Heart left ventricle (tissue), 16 donors: ENCODE measurements around the gene SLC8B1. TPM values are rescaled to one million over a fixed set of nuclear protein-coding genes. Genes with fewer than 3 reads are reported as not detected.

Experiments used
- ATAC-seq, 4 donors: fragments of 200-7000 bp; cut with Tn5 transposase; one replicate each; pipeline ENCODE4 v1.9.1; 2020 to 2022; ENCODE audit warnings: moderate library complexity in 4 of 4, mild to moderate bottlenecking in 3 of 4, moderate number of reproducible peaks in 1 of 4
- DNase-seq, 5 donors: peaks; one replicate each; pipeline ENCODE4 v3.0.0-alpha.2; 2020
- H3K27ac ChIP-seq, 12 donors: fragments of 200-600 bp; sonication (generic) in 4 of 12; one replicate each; pipeline versions ENCODE4 v1.5.0 to v1.8.0; 2016 to 2022; ENCODE audit warnings: mild to moderate bottlenecking in 2 of 12
- H3K27me3 ChIP-seq, 9 donors: fragments of 200-600 bp; sonication (generic) in 2 of 9; one replicate each; pipeline versions ENCODE4 v1.5.1 to v1.8.0; 2016 to 2022; ENCODE audit warnings: mild to moderate bottlenecking in 3 of 9
- H3K36me3 ChIP-seq, 9 donors: fragments of 200-600 bp; sonication (generic) in 2 of 9; one replicate each; pipeline versions ENCODE4 v1.5.0 to v1.8.0; 2018 to 2022; ENCODE audit warnings: mild to moderate bottlenecking in 2 of 9
- H3K4me1 ChIP-seq, 12 donors: fragments of 200-600 bp; sonication (generic) in 4 of 12; one replicate each; pipeline versions ENCODE4 v1.5.0 to v1.8.0; 2016 to 2022; ENCODE audit warnings: mild to moderate bottlenecking in 3 of 12
- H3K4me3 ChIP-seq, 12 donors: fragments of 200-600 bp; sonication (generic) in 4 of 12; one replicate each; pipeline versions ENCODE4 v1.5.0 to v1.8.0; 2017 to 2022; ENCODE audit warnings: mild to moderate bottlenecking in 9 of 12, moderate library complexity in 4 of 12
- H3K9me3 ChIP-seq, 12 donors: fragments of 200-600 bp; sonication (generic) in 4 of 12; one replicate each; pipeline versions ENCODE4 v1.5.0 to v1.8.0; 2016 to 2022; ENCODE audit warnings: mild to moderate bottlenecking in 1 of 12
- POLR2A ChIP-seq, 2 donors: fragments of 450-650 bp; IDR thresholded peaks; one replicate each; pipeline ENCODE4 v1.6.1; 2017; ENCODE audit warnings: antibody characterized with exemption in 2 of 2, mild to moderate bottlenecking in 2 of 2, moderate library complexity in 2 of 2
- WGBS, 4 donors: extraction: QIAGEN DNeasy Blood & Tissue Kit in 2 of 4; methylation state at CpG; one replicate each; pipeline versions ENCODE4 v1.1.5 to v1.1.7; 2013 to 2018; 5-methylcytosine and 5-hydroxymethylcytosine counted together
- intact Hi-C, 10 donors: fragments of 100-400 bp; cut with DNase I; formaldehyde crosslinking; loops; one replicate each; pipeline versions ENCODE4 v1.11.1 to v1.14.2; 2022
- long read RNA-seq, 3 donors: library from polyadenylated mRNA; unstranded; transcript quantifications; one replicate each; pipeline ENCODE4 v2.0.0, GENCODE V29; 2020 to 2021
- polyA plus RNA-seq, 2 donors: library from polyadenylated mRNA; stranded (reverse); fragments of 200-250 nt; gene quantifications; one replicate each; pipeline ENCODE4 v1.2.3, GENCODE V29; 2013
- total RNA-seq, 9 donors: library from RNA; depleted of rRNA in 2 of 9; stranded (reverse); fragments of >200 nt in 2 of 9; fragmentation: NEBNext Ultra II Directional in 3 of 9; extraction: Animal tissue kit (Norgen Biotek cat#: 25700) in 3 of 9; gene quantifications; one replicate each; pipeline versions ENCODE4 v1.1.0 to v1.2.4, GENCODE V29; 2016 to 2023
- TF ChIP-seq, protein P1 (sequence below), 12 donors: fragments of 200-600 bp; sonication (generic) in 4 of 12; IDR thresholded peaks; one replicate each; pipeline versions ENCODE4 v1.5.0 to v1.8.0; 2018 to 2022; ENCODE audit warnings: antibody characterized with exemption in 12 of 12, mild to moderate bottlenecking in 5 of 12
- donor health status: ischemic (EF 13 %, LVEDD 7.1; RV severe dilation, severe dysfunction).
- donor health status: healthy with polysubstance abuse.
- donor health status: DM: no; HTN: yes; CAD: no.
- donor health status: DM: no; HTN: no; CAD: no.
- donor health status: ischemic (EF 25% LVEDD 6.9; RV normal size, moderate dysfunction).
- donor health status: ischemic (EF 25% LVEDD 5.7; RV mildly dilated, moderate dysfunction).
- donor health status: healthy.
- donor health status: DM: yes; HTN: yes; CAD: no.
- donor health status: ischemic (EF 35%, LVEDD 5.7; RV mildly dilated, moderate dysfunction).
- donor health status: nonischemic (EF 11% LVEDD 7.7; RV severe dilation, severe dysfunction).
- donor health status: DM: yes; HTN: yes; CAD: no.
- donor health status: PGD.
- donor health status: ischemic (EF 29% LVEDD 5.4; RV normal size, mild dysfunction).
- donor health status: nonischemic (EF 23%, LVEDD 6.1; RV moderate dilation, normal function).

The SLC8B1 gene
- total RNA-seq (10 to 100 TPM in 8 of 9 donors, 1 to 10 TPM in 1; 9.7 to 33.2 (median 12.3) TPM), polyA plus RNA-seq (1 to 10 TPM; 8.8 to 8.9 TPM)
- long read RNA-seq, donor 1, partial matches to known transcripts: 6 of 7 reads
- long read RNA-seq, donor 1, other reads (novel, unspliced or antisense): 1 of 7 reads
- long read RNA-seq, donor 2, partial matches to known transcripts: 23 of 32 reads
- long read RNA-seq, donor 2, other reads (novel, unspliced or antisense): 8 of 32 reads
- long read RNA-seq, donor 3, partial matches to known transcripts: 7 of 12 reads
- long read RNA-seq, donor 3, other reads (novel, unspliced or antisense): 4 of 12 reads

- peak within 1 kb of the TSS; percentile 55 to 98 (median 78) for H3K4me3 ChIP-seq
- peak in 1 of 2 donors; percentile 97 for TF ChIP-seq POLR2A (IDR thresholded peaks at IDR 0.05)
- TF ChIP-seq, protein P1, sequence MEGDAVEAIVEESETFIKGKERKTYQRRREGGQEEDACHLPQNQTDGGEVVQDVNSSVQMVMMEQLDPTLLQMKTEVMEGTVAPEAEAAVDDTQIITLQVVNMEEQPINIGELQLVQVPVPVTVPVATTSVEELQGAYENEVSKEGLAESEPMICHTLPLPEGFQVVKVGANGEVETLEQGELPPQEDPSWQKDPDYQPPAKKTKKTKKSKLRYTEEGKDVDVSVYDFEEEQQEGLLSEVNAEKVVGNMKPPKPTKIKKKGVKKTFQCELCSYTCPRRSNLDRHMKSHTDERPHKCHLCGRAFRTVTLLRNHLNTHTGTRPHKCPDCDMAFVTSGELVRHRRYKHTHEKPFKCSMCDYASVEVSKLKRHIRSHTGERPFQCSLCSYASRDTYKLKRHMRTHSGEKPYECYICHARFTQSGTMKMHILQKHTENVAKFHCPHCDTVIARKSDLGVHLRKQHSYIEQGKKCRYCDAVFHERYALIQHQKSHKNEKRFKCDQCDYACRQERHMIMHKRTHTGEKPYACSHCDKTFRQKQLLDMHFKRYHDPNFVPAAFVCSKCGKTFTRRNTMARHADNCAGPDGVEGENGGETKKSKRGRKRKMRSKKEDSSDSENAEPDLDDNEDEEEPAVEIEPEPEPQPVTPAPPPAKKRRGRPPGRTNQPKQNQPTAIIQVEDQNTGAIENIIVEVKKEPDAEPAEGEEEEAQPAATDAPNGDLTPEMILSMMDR (IDR thresholded peaks at IDR 0.05): no peak
- ATAC-seq (peak; percentile 95 to 100 (median 100)), DNase-seq (peak; percentile 88 to 96 (median 92))
- H3K27me3 ChIP-seq: no peaks in the 10 kb centered on the region
- 1% methylated on average over 29 to 62 of the region's 62 CpGs for WGBS, 4 donors
- peaks cover 0 to 27% (median 21%) of the 10 kb centered on the region in 9 donors for H3K36me3 ChIP-seq
- H3K27ac ChIP-seq: peak within 1 kb of the TSS in 11 of 12 donors; percentile 59 to 94 (median 76)
- intact Hi-C loops: loop anchor here in 4 of 10 donors (1.0 to 2.0 kb wide), 2 partner anchors 23 to 24 kb away; partner anchors contain the start of gene PLBD2 (in 4 of the 4)
- H3K9me3 ChIP-seq: no peaks in the 10 kb centered on the region
- peaks cover 0 to 33% (median 16%) of the 10 kb centered on the region in 12 donors for H3K4me1 ChIP-seq
Measured at GRCh38 chr12:113334786-113335539, at the start of gene SLC8B1. SLC8B1 (minus strand) TSS chr12:113335109; CDS start chr12:113332878, 2,231 bp downstream.

DNA sequence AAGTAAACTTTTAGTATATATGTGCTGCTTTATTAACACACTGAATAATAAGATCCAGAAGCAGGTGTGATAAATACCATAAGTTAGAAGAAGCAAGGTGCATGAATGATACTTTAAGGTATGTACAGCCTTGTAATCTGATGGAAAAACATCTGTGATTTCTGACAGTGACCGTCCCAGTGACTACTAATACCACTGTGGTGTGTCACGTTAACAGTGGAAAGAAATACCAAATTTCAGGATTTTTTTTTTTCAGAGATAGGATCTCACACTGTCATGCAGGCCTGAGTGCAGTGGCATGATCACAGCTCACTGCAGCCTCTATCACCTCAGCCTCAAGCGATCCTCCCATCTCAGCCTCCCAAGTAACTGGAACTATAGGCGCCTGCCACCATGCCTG, 47.3 kb upstream of the SLC8B1 start:
- Histone ChIP-seq H3K4me1 (no peaks in the 10 kb centered on the region), H3K36me3 (peaks cover 0 to 94% (median 72%) of the 10 kb centered on the region in 9 donors), H3K27me3 (no peaks in the 10 kb centered on the region), H3K4me3 (no peak overlapping the region), H3K9me3 (no peaks in the 10 kb centered on the region), H3K27ac (no peak overlapping the region)
- DNase-seq (no peak), ATAC-seq (no peak)
- intact Hi-C loops: no loop called here
- no peak for TF ChIP-seq POLR2A (IDR thresholded peaks at IDR 0.05)
- TF ChIP-seq, protein P1 (IDR thresholded peaks at IDR 0.05): no peak
- 94 to 97% (median 97%) methylated on average over 4 of the region's 4 CpGs for WGBS, 4 donors

DNA sequence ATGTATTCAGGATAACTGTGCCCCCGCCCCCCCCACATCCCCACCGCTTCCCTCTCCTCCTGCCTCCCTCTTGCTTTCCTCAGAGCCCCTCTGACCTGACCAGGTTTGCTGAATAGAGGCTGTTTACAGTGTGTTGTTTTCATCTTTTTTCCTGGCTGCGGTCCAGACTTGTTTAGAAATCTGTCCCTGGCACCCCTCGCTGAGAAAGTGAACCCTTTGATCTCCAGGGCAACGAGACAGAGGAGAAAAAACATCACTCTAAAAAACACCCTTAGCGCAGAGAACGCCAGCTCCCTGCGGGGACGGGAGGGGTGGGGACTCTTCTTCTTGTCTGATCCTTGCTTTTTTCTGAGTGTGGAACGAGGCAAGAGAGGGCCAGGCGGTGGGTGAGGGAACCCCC, 46.3 kb upstream of the SLC8B1 start:
- Histone ChIP-seq H3K36me3 (peaks cover 0 to 95% (median 73%) of the 10 kb centered on the region in 9 donors), H3K4me3 (no peak overlapping the region), H3K27ac (no peak overlapping the region), H3K9me3 (no peaks in the 10 kb centered on the region), H3K4me1 (no peaks in the 10 kb centered on the region), H3K27me3 (no peaks in the 10 kb centered on the region)
- intact Hi-C loops: no loop called here
- WGBS, 4 donors: 83 to 87% (median 84%) methylated on average over 11 of the region's 11 CpGs
- no peak for ATAC-seq
- TF ChIP-seq POLR2A (IDR thresholded peaks at IDR 0.05): no peak
- TF ChIP-seq, protein P1 (IDR thresholded peaks at IDR 0.05): no peak
- DNase-seq: no peak

- Histone ChIP-seq H3K4me3 (no peak overlapping the region), H3K27ac (no peak overlapping the region), H3K27me3 (no peaks in the 10 kb centered on the region), H3K9me3 (no peaks in the 10 kb centered on the region), H3K4me1 (no peaks in the 10 kb centered on the region), H3K36me3 (peaks cover 2 to 95% (median 82%) of the 10 kb centered on the region in 9 donors)
- TF ChIP-seq, protein P1 (IDR thresholded peaks at IDR 0.05): no peak
- no peak for TF ChIP-seq POLR2A (IDR thresholded peaks at IDR 0.05)
- ATAC-seq: no peak
- no peak for DNase-seq
- WGBS, 4 donors: 87 to 96% (median 89%) methylated on average over 3 of the region's 3 CpGs
- intact Hi-C loops: no loop called here
Measured at GRCh38 chr12:113378291-113378690, 43.4 kb upstream of the SLC8B1 start.
